ENCODE data around the gene HSBP1. TPM values are rescaled to one million over a fixed set of nuclear protein-coding genes. Genes with fewer than 3 reads are reported as not detected.
A peak's percentile ranks its signal among the peaks of the same experiment; 100 is the strongest.

Gene HSBP1
- total RNA-seq, 1 experiment from 2014 or later: 163 TPM

DNA sequence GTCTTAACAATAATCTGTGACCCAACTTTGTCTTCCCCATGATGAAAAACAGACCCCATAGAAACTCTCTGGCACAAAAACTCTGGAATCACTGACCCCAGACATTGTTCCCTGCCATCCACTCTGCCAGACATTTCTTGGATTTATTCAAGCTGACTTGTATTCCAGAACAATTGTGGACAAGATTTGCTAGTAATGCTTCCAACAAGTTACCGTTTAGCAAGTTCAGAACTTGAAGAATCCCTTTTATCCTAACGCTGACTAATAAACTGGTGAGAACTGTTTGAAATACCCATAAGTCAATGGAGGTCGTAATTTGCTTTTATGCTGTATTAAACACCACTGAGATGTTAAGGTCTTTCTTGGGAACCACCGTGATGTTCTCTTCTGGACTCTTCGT, 10.5 kb downstream of the HSBP1 start:
- Histone ChIP-seq H3K27me3 (replicated peaks; ENCODE audit: insufficient read depth, low read depth, low read length, poor library complexity) (no peaks in the 10 kb centered on the region), H3K36me3 (ENCODE audit: insufficient read depth, low read length, poor library complexity, severe bottlenecking) (no peaks in the 10 kb centered on the region), H3K4me3 (ENCODE audit: low read depth, low read length, poor library complexity, severe bottlenecking) (no peak overlapping the region), H3K4me1 (ENCODE audit: insufficient read depth, low read length, poor library complexity, severe bottlenecking) (peaks cover 10% of the 10 kb centered on the region), H3K9me3 (ENCODE audit: low read depth, low read length, poor library complexity, severe bottlenecking) (no peaks in the 10 kb centered on the region), H3K27ac (ENCODE audit: low read depth, low read length, poor library complexity, severe bottlenecking) (no peak overlapping the region)
- DNase-seq (ENCODE audit: low spot score): no peak
- intact Hi-C loops (cut with micrococcal nuclease; ENCODE audit: unreplicated experiment): no loop called here
- ChIA-PET POLR2A (ENCODE audit: low non-redundant PET) (no interaction called here), CTCF (no interaction called here)
- TF ChIP-seq EZH2 (IDR thresholded peaks at IDR 0.05; ENCODE audit: borderline replicate concordance, low read depth, low read length, poor library complexity, severe bottlenecking): no peak
- TF ChIP-seq, protein P1, sequence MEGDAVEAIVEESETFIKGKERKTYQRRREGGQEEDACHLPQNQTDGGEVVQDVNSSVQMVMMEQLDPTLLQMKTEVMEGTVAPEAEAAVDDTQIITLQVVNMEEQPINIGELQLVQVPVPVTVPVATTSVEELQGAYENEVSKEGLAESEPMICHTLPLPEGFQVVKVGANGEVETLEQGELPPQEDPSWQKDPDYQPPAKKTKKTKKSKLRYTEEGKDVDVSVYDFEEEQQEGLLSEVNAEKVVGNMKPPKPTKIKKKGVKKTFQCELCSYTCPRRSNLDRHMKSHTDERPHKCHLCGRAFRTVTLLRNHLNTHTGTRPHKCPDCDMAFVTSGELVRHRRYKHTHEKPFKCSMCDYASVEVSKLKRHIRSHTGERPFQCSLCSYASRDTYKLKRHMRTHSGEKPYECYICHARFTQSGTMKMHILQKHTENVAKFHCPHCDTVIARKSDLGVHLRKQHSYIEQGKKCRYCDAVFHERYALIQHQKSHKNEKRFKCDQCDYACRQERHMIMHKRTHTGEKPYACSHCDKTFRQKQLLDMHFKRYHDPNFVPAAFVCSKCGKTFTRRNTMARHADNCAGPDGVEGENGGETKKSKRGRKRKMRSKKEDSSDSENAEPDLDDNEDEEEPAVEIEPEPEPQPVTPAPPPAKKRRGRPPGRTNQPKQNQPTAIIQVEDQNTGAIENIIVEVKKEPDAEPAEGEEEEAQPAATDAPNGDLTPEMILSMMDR (conservative IDR thresholded peaks at IDR 0.05; ENCODE audit: low read depth, low read length): no peak
- BruUV-seq (replicated peaks): no TSS peak

DNA sequence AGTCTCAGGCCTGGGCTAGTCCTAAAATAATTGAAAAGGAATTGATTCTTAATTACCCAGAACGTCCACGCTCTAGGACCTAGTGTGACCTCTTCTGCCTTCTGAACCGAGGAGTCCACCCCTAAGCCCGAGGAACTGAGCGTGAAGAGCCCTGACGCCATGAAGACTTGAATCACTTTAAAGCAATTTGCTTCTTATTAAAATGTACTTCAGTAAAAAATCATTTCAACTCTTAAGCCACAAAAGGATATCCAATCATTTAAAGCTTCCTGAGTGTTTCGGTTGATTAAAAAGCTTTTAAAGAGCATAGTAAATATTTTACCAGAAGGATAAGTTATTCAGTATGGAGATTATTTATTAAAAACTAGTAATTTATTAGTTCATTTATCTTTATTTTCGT, 11.6 kb downstream of the HSBP1 start:
- no TSS peak for BruUV-seq (replicated peaks)
- Histone ChIP-seq H3K4me1 (ENCODE audit: insufficient read depth, low read length, poor library complexity, severe bottlenecking) (peaks cover under 1% of the 10 kb centered on the region), H3K4me3 (ENCODE audit: low read depth, low read length, poor library complexity, severe bottlenecking) (no peak overlapping the region), H3K27me3 (replicated peaks; ENCODE audit: insufficient read depth, low read depth, low read length, poor library complexity) (peaks cover 4% of the 10 kb centered on the region), H3K27ac (ENCODE audit: low read depth, low read length, poor library complexity, severe bottlenecking) (no peak overlapping the region), H3K36me3 (ENCODE audit: insufficient read depth, low read length, poor library complexity, severe bottlenecking) (no peaks in the 10 kb centered on the region), H3K9me3 (ENCODE audit: low read depth, low read length, poor library complexity, severe bottlenecking) (no peaks in the 10 kb centered on the region)
- CTCF ChIA-PET: no interaction called here
- intact Hi-C loops (cut with micrococcal nuclease; ENCODE audit: unreplicated experiment): no loop called here
- no peak for DNase-seq (ENCODE audit: low spot score)
- TF ChIP-seq, protein P1 (conservative IDR thresholded peaks at IDR 0.05; ENCODE audit: low read depth, low read length): no peak
- TF ChIP-seq EZH2 (IDR thresholded peaks at IDR 0.05; ENCODE audit: borderline replicate concordance, low read depth, low read length, poor library complexity, severe bottlenecking): no peak
- POLR2A ChIA-PET (ENCODE audit: low non-redundant PET): no interaction called here

DNA sequence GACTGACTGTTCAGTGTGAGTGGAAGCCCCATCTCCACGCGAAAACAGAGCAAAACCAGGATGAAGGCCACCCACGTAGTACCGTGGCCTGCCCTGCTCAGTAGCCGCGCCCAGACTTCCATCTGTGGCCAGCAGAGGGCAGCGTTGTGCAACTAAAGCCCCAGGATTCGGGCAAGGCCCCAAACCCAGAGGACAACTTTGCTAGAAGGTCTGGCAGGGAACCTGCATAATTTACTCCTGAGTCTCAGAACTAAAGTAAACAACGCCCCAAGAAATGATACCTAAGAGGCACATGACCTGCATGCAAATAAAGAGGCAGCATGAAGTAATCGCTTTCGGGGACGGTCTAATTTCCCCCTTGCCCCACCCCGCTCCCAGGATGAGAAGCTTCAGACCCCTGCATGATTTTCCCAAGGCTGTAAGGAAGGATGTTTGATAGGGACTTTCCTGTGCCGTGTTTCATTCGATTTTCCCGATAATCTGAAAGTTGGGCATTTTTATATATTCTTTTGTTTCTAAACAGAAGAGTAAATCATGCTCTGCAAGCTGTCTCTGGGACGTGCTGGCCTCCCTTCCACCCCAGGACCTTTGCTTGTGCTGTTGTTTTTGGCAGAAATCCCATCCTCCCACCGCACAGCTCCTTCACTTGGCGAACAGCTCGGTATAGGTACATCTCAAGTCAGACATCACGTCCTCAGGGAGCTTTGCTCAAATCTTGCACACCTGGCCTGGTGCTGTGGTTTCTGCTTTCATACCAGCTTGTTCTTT, 18.6 kb downstream of the HSBP1 start:
- BruUV-seq (replicated peaks): no TSS peak
- Histone ChIP-seq H3K9me3 (ENCODE audit: low read depth, low read length, poor library complexity, severe bottlenecking) (no peaks in the 10 kb centered on the region), H3K27me3 (replicated peaks; ENCODE audit: insufficient read depth, low read depth, low read length, poor library complexity) (peaks cover 5% of the 10 kb centered on the region), H3K4me1 (ENCODE audit: insufficient read depth, low read length, poor library complexity, severe bottlenecking) (no peaks in the 10 kb centered on the region), H3K36me3 (ENCODE audit: insufficient read depth, low read length, poor library complexity, severe bottlenecking) (no peaks in the 10 kb centered on the region), H3K4me3 (ENCODE audit: low read depth, low read length, poor library complexity, severe bottlenecking) (no peak overlapping the region), H3K27ac (ENCODE audit: low read depth, low read length, poor library complexity, severe bottlenecking) (no peak overlapping the region)
- POLR2A ChIA-PET (ENCODE audit: low non-redundant PET): no interaction called here
- TF ChIP-seq, protein P1 (conservative IDR thresholded peaks at IDR 0.05; ENCODE audit: low read depth, low read length): peak; percentile 93
- TF ChIP-seq EZH2 (IDR thresholded peaks at IDR 0.05; ENCODE audit: borderline replicate concordance, low read depth, low read length, poor library complexity, severe bottlenecking): no peak
- peak; percentile 82 for DNase-seq (ENCODE audit: low spot score)
- CTCF ChIA-PET: interaction anchor here (0.6 to 0.7 kb wide), 2 partner anchors 61 to 69 kb away, joined by 3 to 4 read pairs; no protein-coding TSS in a partner anchor
- intact Hi-C loops (cut with micrococcal nuclease; ENCODE audit: unreplicated experiment): loop anchor here (1.0 to 5.0 kb wide), 3 partner anchors 53 to 238 kb away; partner anchors contain the start of gene OSGIN1
